Epithelial cell of proximal tubule (primary cell): ENCODE data around the gene WDR91. TPM values are rescaled to one million over a fixed set of nuclear protein-coding genes. Genes with fewer than 3 reads are reported as not detected.
A peak's percentile ranks its signal among the peaks of the same experiment; 100 is the strongest.

Experiments
- DNase-seq: peaks from one replicate; pipeline ENCODE4 v3.0.0-alpha.2; 2011; ENCODE audit warnings: low read depth
- H3K4me3 ChIP-seq: 2 replicates; pipeline ENCODE4 v1.5.1; 2011; ENCODE audit warnings: low read depth, mild to moderate bottlenecking, low read length
- total RNA-seq: library from RNA; depleted of rRNA; stranded (reverse); fragments of >200 nt; gene quantifications from 2 replicates; pipeline ENCODE4 v1.2.3, GENCODE V29; 2015
- TF ChIP-seq, protein P1 (sequence below): conservative IDR thresholded peaks from 2 replicates; pipeline ENCODE4 v1.5.1; 2012; ENCODE audit warnings: low read depth, mild to moderate bottlenecking, low read length

The WDR91 gene
- total RNA-seq, 1 donor from 2014 or later, result 8.7 TPM

GRCh38 chr7:135233570-135233969 is 22.2 kb upstream of the WDR91 start, which contains the start of gene STRA8:
STRA8 (plus strand) TSS chr7:135233838; CDS start chr7:135240525, 6,687 bp downstream.
- DNase-seq, result no peak
- H3K4me3 ChIP-seq, result no peak within 1 kb of the TSS
- TF ChIP-seq, protein P1, sequence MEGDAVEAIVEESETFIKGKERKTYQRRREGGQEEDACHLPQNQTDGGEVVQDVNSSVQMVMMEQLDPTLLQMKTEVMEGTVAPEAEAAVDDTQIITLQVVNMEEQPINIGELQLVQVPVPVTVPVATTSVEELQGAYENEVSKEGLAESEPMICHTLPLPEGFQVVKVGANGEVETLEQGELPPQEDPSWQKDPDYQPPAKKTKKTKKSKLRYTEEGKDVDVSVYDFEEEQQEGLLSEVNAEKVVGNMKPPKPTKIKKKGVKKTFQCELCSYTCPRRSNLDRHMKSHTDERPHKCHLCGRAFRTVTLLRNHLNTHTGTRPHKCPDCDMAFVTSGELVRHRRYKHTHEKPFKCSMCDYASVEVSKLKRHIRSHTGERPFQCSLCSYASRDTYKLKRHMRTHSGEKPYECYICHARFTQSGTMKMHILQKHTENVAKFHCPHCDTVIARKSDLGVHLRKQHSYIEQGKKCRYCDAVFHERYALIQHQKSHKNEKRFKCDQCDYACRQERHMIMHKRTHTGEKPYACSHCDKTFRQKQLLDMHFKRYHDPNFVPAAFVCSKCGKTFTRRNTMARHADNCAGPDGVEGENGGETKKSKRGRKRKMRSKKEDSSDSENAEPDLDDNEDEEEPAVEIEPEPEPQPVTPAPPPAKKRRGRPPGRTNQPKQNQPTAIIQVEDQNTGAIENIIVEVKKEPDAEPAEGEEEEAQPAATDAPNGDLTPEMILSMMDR, result no peak

- TF ChIP-seq, protein P1, result peak; percentile 46
- DNase-seq, result no peak
- no peak overlapping the region for H3K4me3 ChIP-seq
These were observed 21.4 kb upstream of the WDR91 start for GRCh38 chr7:135232720-135233119.

DNA sequence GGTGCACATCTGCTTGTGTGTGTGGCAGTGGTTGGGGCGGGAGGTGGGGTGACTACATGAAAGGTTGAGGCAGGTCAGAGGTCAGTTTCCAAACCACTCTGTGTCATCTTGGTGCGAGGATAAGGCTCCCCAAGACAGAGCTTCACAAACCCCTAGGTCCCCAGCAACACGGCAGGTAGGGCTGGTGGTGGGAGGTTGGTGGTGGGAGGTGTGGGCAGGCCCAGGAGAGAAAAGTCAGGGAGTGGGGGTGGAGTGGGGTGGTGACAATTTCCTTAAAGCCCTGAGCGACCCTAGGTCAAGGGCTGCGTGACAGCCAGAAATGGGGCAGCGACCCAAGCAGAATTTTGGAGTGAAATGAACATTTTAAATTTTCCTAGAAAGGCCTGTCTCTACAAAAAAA is 20.8 kb upstream of the WDR91 start:
- TF ChIP-seq, protein P1, result no peak
- H3K4me3 ChIP-seq, result no peak overlapping the region
- DNase-seq, result no peak

DNA sequence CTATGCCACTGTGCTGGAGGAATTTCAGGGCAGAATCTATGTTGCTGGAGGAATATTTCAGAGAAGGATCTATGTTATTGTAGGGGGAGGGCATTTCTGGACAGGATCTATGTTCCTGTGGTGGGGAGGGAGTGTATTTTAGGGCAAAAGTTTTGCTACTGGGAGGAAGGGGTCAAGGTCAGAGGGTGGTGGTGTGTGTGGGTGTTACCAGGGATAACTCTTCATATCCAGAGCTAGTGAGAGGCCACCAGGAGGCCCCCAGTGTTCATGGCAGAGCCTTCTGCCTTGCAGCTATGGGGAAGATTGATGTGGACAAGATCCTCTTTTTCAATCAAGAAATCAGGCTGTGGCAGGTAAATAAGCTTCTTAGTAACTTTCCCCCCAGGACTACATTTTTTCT is 20.4 kb upstream of the WDR91 start:
- no peak for DNase-seq
- TF ChIP-seq, protein P1, result no peak
- no peak overlapping the region for H3K4me3 ChIP-seq

DNA sequence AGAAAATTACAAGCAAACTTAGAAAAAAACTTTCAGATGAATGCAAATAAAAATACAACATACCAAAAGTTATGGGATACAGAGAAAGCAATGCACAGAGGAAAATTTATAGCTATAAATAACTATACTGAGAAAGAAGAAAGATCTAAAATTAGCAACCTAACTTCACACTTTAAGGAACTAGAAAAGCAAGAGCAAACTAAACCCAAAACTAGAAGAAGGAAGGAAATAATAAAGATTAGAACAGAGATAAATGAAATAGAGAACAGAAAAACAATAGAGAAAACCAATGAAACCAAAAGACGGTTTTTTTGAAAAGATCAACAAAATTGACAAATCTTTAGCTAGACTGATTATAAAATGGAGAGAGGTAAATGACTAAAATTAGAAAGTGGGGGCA is 12.7 kb upstream of the WDR91 start:
- TF ChIP-seq, protein P1, result no peak
- no peak overlapping the region for H3K4me3 ChIP-seq
- no peak for DNase-seq

- DNase-seq, result peak; percentile 87
- no peak overlapping the region for H3K4me3 ChIP-seq
- TF ChIP-seq, protein P1, result no peak
These were observed 6.6 kb upstream of the WDR91 start for GRCh38 chr7:135217645-135218509.

- no peak overlapping the region for H3K4me3 ChIP-seq
- TF ChIP-seq, protein P1, result no peak
- no peak for DNase-seq
These were observed 4.4 kb upstream of the WDR91 start for GRCh38 chr7:135215698-135216097.
